Ascending aorta (tissue), 2 donors: ENCODE results near the gene BBS9. TPM values are rescaled to one million over a fixed set of nuclear protein-coding genes. Genes with fewer than 3 reads are reported as not detected.

Experiments
- DNase-seq, 2 donors: peaks; one replicate each; pipeline ENCODE4 v3.0.0-alpha.2; 2019; ENCODE audit warnings: low spot score in 2 of 2
- H3K27ac ChIP-seq, 2 donors: fragments of 200-600 bp; sonication (generic); one replicate each; pipeline ENCODE4 v1.5.1; 2016 to 2017; ENCODE audit warnings: mild to moderate bottlenecking in 1 of 2
- H3K27me3 ChIP-seq: fragments of 200-600 bp; sonication (generic); one replicate; pipeline ENCODE4 v1.5.1; 2017
- H3K36me3 ChIP-seq, 2 donors: fragments of 200-600 bp; sonication (generic); one replicate each; pipeline ENCODE4 v1.5.1; 2016
- H3K4me1 ChIP-seq, 2 donors: fragments of 200-600 bp; sonication (generic); one replicate each; pipeline ENCODE4 v1.5.1; 2016 to 2017; ENCODE audit warnings: mild to moderate bottlenecking in 1 of 2
- H3K4me3 ChIP-seq, 2 donors: fragments of 200-600 bp; sonication (generic); one replicate each; pipeline ENCODE4 v1.5.1; 2016 to 2017; ENCODE audit warnings: mild to moderate bottlenecking in 1 of 2
- H3K9me3 ChIP-seq, 2 donors: fragments of 200-600 bp; sonication (generic); one replicate each; pipeline ENCODE4 v1.5.1; 2016
- intact Hi-C: fragments of 100-400 bp; cut with DNase I; formaldehyde crosslinking; loops from one replicate; pipeline ENCODE4 v1.15.1; 2023
- total RNA-seq: library from RNA; depleted of rRNA; stranded (reverse); fragments of >200 nt; gene quantifications from one replicate; pipeline ENCODE4 v1.1.0, GENCODE V29; 2016
- TF ChIP-seq, protein P1 (sequence below), 3 experiments: fragments of 200-600 bp in 2 of 3; fragments of 450-650 bp in 1 of 3; sonication (generic) in 2 of 3; IDR thresholded peaks; one replicate each; pipeline ENCODE4 v1.5.1; 2016 to 2019; ENCODE audit warnings: antibody characterized with exemption in 3 of 3, mild to moderate bottlenecking in 1 of 3, moderate library complexity in 1 of 3

Gene BBS9
- total RNA-seq, 1 donor from 2014 or later, result 23.3 TPM

DNA sequence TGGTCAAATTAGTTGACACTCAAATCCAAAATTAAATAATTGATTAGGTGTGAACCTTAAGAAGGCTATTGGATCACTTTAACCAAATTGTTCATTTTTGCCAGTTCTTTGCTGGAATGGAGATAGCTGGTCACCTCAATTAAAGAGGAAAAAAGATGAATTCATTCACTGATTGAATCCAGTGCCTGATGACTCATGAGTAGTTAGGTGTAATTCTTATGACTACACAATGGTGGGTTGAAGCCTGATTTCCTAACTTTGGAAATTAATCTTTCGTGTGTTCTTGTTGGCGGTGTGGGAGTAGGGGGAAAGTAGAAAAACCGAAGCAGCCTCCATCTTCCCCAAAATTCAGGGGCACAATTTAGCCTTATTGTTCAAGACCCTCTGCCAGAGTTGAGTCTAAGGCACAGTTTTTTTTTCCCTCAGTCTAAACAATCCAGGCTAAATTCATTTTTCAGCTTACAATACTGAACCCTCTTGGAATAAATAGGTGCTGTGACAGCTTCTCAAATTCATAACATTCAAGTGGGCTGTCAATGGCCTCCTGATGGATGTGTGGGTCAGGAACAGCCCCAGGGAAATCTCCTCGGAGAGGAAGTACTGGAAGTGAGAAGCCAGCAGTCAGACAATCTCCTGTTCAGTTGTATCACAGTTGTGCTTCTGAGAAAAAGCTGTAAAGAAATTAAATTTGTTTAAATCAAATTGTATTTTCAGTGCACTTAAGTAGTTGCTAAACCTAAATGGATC lies 356.6 kb downstream of the BBS9 start:
- no peaks in the 10 kb centered on the region for H3K36me3 ChIP-seq
- no peaks in the 10 kb centered on the region for H3K9me3 ChIP-seq
- H3K4me3 ChIP-seq, result no peak overlapping the region
- intact Hi-C loops, result no loop called here
- no peaks in the 10 kb centered on the region for H3K27me3 ChIP-seq
- no peaks in the 10 kb centered on the region for H3K4me1 ChIP-seq
- TF ChIP-seq, protein P1, sequence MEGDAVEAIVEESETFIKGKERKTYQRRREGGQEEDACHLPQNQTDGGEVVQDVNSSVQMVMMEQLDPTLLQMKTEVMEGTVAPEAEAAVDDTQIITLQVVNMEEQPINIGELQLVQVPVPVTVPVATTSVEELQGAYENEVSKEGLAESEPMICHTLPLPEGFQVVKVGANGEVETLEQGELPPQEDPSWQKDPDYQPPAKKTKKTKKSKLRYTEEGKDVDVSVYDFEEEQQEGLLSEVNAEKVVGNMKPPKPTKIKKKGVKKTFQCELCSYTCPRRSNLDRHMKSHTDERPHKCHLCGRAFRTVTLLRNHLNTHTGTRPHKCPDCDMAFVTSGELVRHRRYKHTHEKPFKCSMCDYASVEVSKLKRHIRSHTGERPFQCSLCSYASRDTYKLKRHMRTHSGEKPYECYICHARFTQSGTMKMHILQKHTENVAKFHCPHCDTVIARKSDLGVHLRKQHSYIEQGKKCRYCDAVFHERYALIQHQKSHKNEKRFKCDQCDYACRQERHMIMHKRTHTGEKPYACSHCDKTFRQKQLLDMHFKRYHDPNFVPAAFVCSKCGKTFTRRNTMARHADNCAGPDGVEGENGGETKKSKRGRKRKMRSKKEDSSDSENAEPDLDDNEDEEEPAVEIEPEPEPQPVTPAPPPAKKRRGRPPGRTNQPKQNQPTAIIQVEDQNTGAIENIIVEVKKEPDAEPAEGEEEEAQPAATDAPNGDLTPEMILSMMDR (IDR thresholded peaks at IDR 0.05), result no peak
- no peak for DNase-seq
- H3K27ac ChIP-seq, result no peak overlapping the region

DNA sequence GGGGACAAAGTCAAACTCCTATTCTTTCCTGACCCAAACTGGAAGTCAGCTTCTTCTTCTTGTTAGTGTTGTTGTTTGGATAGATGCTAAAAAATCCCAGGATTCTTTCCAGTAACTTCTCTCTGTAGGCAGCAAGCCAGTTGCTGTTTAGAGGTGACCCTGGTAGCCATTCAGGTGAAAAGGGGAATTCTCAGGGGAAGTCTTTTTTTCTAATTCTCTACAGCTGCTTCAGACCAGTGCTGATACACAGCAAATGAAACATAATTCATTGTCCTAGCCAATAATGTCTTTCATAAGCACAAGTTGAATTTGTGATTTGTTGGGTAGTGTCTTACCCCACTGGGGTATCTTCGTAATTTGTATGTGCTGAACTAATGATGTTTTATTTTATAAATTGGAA lies 357.3 kb downstream of the BBS9 start:
- Histone ChIP-seq H3K9me3 (no peaks in the 10 kb centered on the region), H3K36me3 (no peaks in the 10 kb centered on the region), H3K4me1 (no peaks in the 10 kb centered on the region), H3K27me3 (no peaks in the 10 kb centered on the region), H3K4me3 (no peak overlapping the region), H3K27ac (no peak overlapping the region)
- no peak for DNase-seq
- TF ChIP-seq, protein P1 (IDR thresholded peaks at IDR 0.05), result no peak
- intact Hi-C loops, result no loop called here

DNA sequence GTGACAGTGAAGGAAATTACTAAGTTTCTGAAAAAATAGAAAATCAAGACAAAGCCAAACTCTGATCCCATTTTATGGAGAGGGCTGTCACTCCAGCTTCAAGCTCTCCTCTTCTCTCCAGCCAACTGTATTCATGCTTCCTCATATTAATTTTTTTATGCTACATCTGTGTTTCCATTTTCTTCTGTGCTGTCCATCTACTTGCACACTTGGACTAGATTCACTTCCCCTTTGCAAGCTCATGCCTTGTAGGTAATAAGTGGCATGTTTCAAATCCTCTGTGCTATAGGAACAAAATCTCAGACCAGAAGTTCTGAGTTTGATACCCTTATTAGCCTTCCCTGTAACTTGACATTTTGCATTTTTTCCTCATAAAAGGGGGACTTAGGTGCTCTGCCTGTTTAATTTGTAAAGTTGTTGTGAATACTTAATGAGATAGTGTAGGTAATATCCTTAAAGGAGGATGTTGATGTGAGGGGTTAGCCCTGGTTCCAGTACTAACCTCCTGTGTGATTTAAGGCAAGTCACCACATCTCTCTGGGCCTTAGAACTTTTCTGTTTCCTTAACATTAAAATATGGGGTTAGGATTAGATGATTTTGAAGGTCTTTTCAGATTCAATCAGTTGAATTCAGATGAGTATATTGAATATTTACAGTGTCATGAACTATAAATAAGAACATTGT lies 358.8 kb downstream of the BBS9 start:
- H3K4me3 ChIP-seq, result no peak overlapping the region
- H3K4me1 ChIP-seq, result no peaks in the 10 kb centered on the region
- no peak overlapping the region for H3K27ac ChIP-seq
- no peaks in the 10 kb centered on the region for H3K36me3 ChIP-seq
- no peaks in the 10 kb centered on the region for H3K9me3 ChIP-seq
- no peaks in the 10 kb centered on the region for H3K27me3 ChIP-seq
- DNase-seq, result no peak
- intact Hi-C loops, result no loop called here
- TF ChIP-seq, protein P1 (IDR thresholded peaks at IDR 0.05), result no peak

DNA sequence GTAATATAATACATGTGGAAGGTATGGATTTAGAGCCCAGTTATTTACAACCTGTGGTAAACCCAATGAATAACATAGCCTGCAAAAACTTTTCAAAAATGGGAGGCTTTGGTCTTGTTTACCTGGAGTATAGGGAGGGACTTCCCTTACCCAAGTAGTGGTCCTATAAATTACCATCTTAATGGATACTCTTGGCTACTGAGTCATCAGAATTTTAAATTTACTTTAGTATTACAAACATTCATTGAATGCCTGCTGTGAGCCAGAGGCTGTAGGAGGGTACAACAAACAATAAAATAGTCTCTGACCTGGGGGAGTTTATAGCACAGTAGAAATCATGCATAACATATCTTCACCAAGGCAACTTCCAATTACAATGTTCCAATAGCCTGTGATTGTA lies 365.1 kb downstream of the BBS9 start:
- Histone ChIP-seq H3K9me3 (no peaks in the 10 kb centered on the region), H3K4me1 (peaks cover 4 to 16% of the 10 kb centered on the region in 2 donors), H3K4me3 (no peak overlapping the region), H3K36me3 (no peaks in the 10 kb centered on the region), H3K27ac (no peak overlapping the region), H3K27me3 (no peaks in the 10 kb centered on the region)
- TF ChIP-seq, protein P1 (IDR thresholded peaks at IDR 0.05), result no peak
- intact Hi-C loops, result no loop called here
- no peak for DNase-seq

DNA sequence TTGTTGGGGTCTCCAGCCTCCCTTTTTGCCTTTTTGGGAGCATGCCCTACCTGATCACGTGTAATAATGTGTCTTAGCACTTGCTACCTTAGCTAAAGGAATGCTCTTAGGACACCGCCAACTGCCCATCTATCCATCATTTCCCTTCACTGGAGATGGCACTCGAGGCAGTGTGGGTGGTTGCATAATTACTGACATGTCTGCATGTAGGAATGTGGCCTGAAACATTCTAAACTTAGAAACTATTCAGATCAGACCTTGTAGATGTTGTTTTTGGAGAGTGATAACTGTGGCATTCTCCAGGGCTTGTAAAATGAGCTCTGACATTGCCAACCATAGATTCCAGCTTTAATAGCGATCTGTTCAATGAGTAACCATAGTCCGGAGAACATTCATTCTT lies 365.8 kb downstream of the BBS9 start:
- no peak overlapping the region for H3K27ac ChIP-seq
- H3K9me3 ChIP-seq, result no peaks in the 10 kb centered on the region
- no peak overlapping the region for H3K4me3 ChIP-seq
- peaks cover 4 to 16% of the 10 kb centered on the region in 2 donors for H3K4me1 ChIP-seq
- no peak for DNase-seq
- H3K36me3 ChIP-seq, result no peaks in the 10 kb centered on the region
- H3K27me3 ChIP-seq, result no peaks in the 10 kb centered on the region
- intact Hi-C loops, result no loop called here
- TF ChIP-seq, protein P1 (IDR thresholded peaks at IDR 0.05), result no peak
